ENCODE measurements around the gene NR1I2. TPM values are rescaled to one million over a fixed set of nuclear protein-coding genes. Genes with fewer than 3 reads are reported as not detected.

Gene NR1I2
- total and polyA plus RNA-seq, 2 experiments from 2014 or later = 0.06 TPM; not detected in 1

- H3K4me2 ChIP-seq (ENCODE audit: unreplicated experiment) = no peak overlapping the region
- H3F3A ChIP-seq (ENCODE audit: insufficient read depth) = no peaks in the 10 kb centered on the region
- TF ChIP-seq EZH2 (IDR thresholded peaks at IDR 0.05; ENCODE audit: insufficient read depth, poor library complexity, severe bottlenecking) (no peak), EZH2phosphoT487 (IDR thresholded peaks at IDR 0.05; ENCODE audit: insufficient read depth, low read depth) (no peak)
- H3K79me2 ChIP-seq (ENCODE audit: insufficient read depth) = no peaks in the 10 kb centered on the region
- H3K9me3 ChIP-seq (ENCODE audit: low read depth) = no peaks in the 10 kb centered on the region
- in situ Hi-C loops (cut with MboI) = no loop called here
- no peak overlapping the region for H2AFZ ChIP-seq
- H3K36me3 ChIP-seq (ENCODE audit: low read depth) = no peaks in the 10 kb centered on the region
- H3K4me3 ChIP-seq = no peak overlapping the region
- H3K9ac ChIP-seq = no peak overlapping the region
- no peak for DNase-seq
- no peaks in the 10 kb centered on the region for H4K20me1 ChIP-seq (ENCODE audit: insufficient read depth)
- H3K27ac ChIP-seq = no peak overlapping the region
- no peaks in the 10 kb centered on the region for H3K9me2 ChIP-seq (ENCODE audit: insufficient read depth)
- H3K27me3 ChIP-seq (replicated peaks; ENCODE audit: insufficient read depth) = peaks cover 20% of the 10 kb centered on the region
- 82 to 89% methylated on average over 10 of the region's 10 CpGs for WGBS, 2 experiments (ENCODE audit: low coverage in 1 of 2, low lambda C conversion rate in 2 of 2, missing lambda C conversion rate in 2 of 2)
- no peaks in the 10 kb centered on the region for H3K4me1 ChIP-seq (ENCODE audit: insufficient read depth)
Observed at GRCh38 chr3:119743921-119744320, 38.0 kb upstream of the NR1I2 start.

- no peak for DNase-seq
- Histone ChIP-seq H4K20me1 (ENCODE audit: insufficient read depth) (no peaks in the 10 kb centered on the region), H3F3A (ENCODE audit: insufficient read depth) (no peaks in the 10 kb centered on the region), H3K9me2 (ENCODE audit: insufficient read depth) (no peaks in the 10 kb centered on the region), H3K4me3 (no peak overlapping the region), H3K4me1 (ENCODE audit: insufficient read depth) (no peaks in the 10 kb centered on the region), H3K4me2 (ENCODE audit: unreplicated experiment) (no peak overlapping the region), H3K9me3 (ENCODE audit: low read depth) (no peaks in the 10 kb centered on the region), H3K27ac (no peak overlapping the region), H3K79me2 (ENCODE audit: insufficient read depth) (no peaks in the 10 kb centered on the region), H3K9ac (no peak overlapping the region), H3K36me3 (ENCODE audit: low read depth) (no peaks in the 10 kb centered on the region), H2AFZ (no peak overlapping the region), H3K27me3 (replicated peaks; ENCODE audit: insufficient read depth) (peaks cover 17% of the 10 kb centered on the region)
- in situ Hi-C loops (cut with MboI) = no loop called here
- TF ChIP-seq EZH2 (IDR thresholded peaks at IDR 0.05; ENCODE audit: insufficient read depth, poor library complexity, severe bottlenecking) = no peak
- TF ChIP-seq EZH2phosphoT487 (IDR thresholded peaks at IDR 0.05; ENCODE audit: insufficient read depth, low read depth) = no peak
- WGBS, 2 experiments (ENCODE audit: low coverage in 1 of 2, low lambda C conversion rate in 2 of 2, missing lambda C conversion rate in 2 of 2) = 70 to 87% methylated on average over 1 of the region's 1 CpG
Observed at GRCh38 chr3:119745942-119746341, 36.0 kb upstream of the NR1I2 start.

- DNase-seq = no peak
- Histone ChIP-seq H3K9me2 (ENCODE audit: insufficient read depth) (no peaks in the 10 kb centered on the region), H4K20me1 (ENCODE audit: insufficient read depth) (no peaks in the 10 kb centered on the region), H3K27me3 (replicated peaks; ENCODE audit: insufficient read depth) (peaks cover 17% of the 10 kb centered on the region), H3K79me2 (ENCODE audit: insufficient read depth) (no peaks in the 10 kb centered on the region), H3K9ac (no peak overlapping the region), H3K9me3 (ENCODE audit: low read depth) (no peaks in the 10 kb centered on the region), H3K4me2 (ENCODE audit: unreplicated experiment) (no peak overlapping the region), H3K4me3 (no peak overlapping the region), H3K4me1 (ENCODE audit: insufficient read depth) (no peaks in the 10 kb centered on the region), H3K36me3 (ENCODE audit: low read depth) (no peaks in the 10 kb centered on the region), H3F3A (ENCODE audit: insufficient read depth) (no peaks in the 10 kb centered on the region), H3K27ac (no peak overlapping the region), H2AFZ (no peak overlapping the region)
- 33 to 37% methylated on average over 3 of the region's 3 CpGs for WGBS, 2 experiments (ENCODE audit: low coverage in 1 of 2, low lambda C conversion rate in 2 of 2, missing lambda C conversion rate in 2 of 2)
- in situ Hi-C loops (cut with MboI) = no loop called here
- no peak for TF ChIP-seq EZH2phosphoT487 (IDR thresholded peaks at IDR 0.05; ENCODE audit: insufficient read depth, low read depth)
- TF ChIP-seq EZH2 (IDR thresholded peaks at IDR 0.05; ENCODE audit: insufficient read depth, poor library complexity, severe bottlenecking) = no peak
Observed at GRCh38 chr3:119746423-119746822, 35.5 kb upstream of the NR1I2 start.

GRCh38 chr3:119747357-119747756 is 34.5 kb upstream of the NR1I2 start:
- H3K9me2 ChIP-seq (ENCODE audit: insufficient read depth) = no peaks in the 10 kb centered on the region
- no peak overlapping the region for H3K27ac ChIP-seq
- 43% methylated on average over 4 of the region's 4 CpGs for WGBS, 2 experiments (ENCODE audit: low coverage in 1 of 2, low lambda C conversion rate in 2 of 2, missing lambda C conversion rate in 2 of 2)
- H4K20me1 ChIP-seq (ENCODE audit: insufficient read depth) = no peaks in the 10 kb centered on the region
- H3K27me3 ChIP-seq (replicated peaks; ENCODE audit: insufficient read depth) = peaks cover 17% of the 10 kb centered on the region
- TF ChIP-seq EZH2phosphoT487 (IDR thresholded peaks at IDR 0.05; ENCODE audit: insufficient read depth, low read depth) (no peak), EZH2 (IDR thresholded peaks at IDR 0.05; ENCODE audit: insufficient read depth, poor library complexity, severe bottlenecking) (no peak)
- no peaks in the 10 kb centered on the region for H3K4me1 ChIP-seq (ENCODE audit: insufficient read depth)
- H3K36me3 ChIP-seq (ENCODE audit: low read depth) = no peaks in the 10 kb centered on the region
- DNase-seq = no peak
- H3K4me2 ChIP-seq (ENCODE audit: unreplicated experiment) = no peak overlapping the region
- H3K9me3 ChIP-seq (ENCODE audit: low read depth) = no peaks in the 10 kb centered on the region
- no peaks in the 10 kb centered on the region for H3K79me2 ChIP-seq (ENCODE audit: insufficient read depth)
- H3K4me3 ChIP-seq = no peak overlapping the region
- in situ Hi-C loops (cut with MboI) = no loop called here
- no peaks in the 10 kb centered on the region for H3F3A ChIP-seq (ENCODE audit: insufficient read depth)
- no peak overlapping the region for H2AFZ ChIP-seq
- H3K9ac ChIP-seq = no peak overlapping the region

- no peaks in the 10 kb centered on the region for H3K4me1 ChIP-seq (ENCODE audit: insufficient read depth)
- no peaks in the 10 kb centered on the region for H4K20me1 ChIP-seq (ENCODE audit: insufficient read depth)
- no peak overlapping the region for H2AFZ ChIP-seq
- no peak for DNase-seq
- 33 to 53% methylated on average over 1 of the region's 1 CpG for WGBS, 2 experiments (ENCODE audit: low coverage in 1 of 2, low lambda C conversion rate in 2 of 2, missing lambda C conversion rate in 2 of 2)
- peaks cover 17% of the 10 kb centered on the region for H3K27me3 ChIP-seq (replicated peaks; ENCODE audit: insufficient read depth)
- H3F3A ChIP-seq (ENCODE audit: insufficient read depth) = no peaks in the 10 kb centered on the region
- in situ Hi-C loops (cut with MboI) = no loop called here
- no peak overlapping the region for H3K4me2 ChIP-seq (ENCODE audit: unreplicated experiment)
- no peaks in the 10 kb centered on the region for H3K9me3 ChIP-seq (ENCODE audit: low read depth)
- no peak overlapping the region for H3K27ac ChIP-seq
- no peak overlapping the region for H3K4me3 ChIP-seq
- no peak overlapping the region for H3K9ac ChIP-seq
- TF ChIP-seq EZH2 (IDR thresholded peaks at IDR 0.05; ENCODE audit: insufficient read depth, poor library complexity, severe bottlenecking) (no peak), EZH2phosphoT487 (IDR thresholded peaks at IDR 0.05; ENCODE audit: insufficient read depth, low read depth) (no peak)
- no peaks in the 10 kb centered on the region for H3K79me2 ChIP-seq (ENCODE audit: insufficient read depth)
- no peaks in the 10 kb centered on the region for H3K36me3 ChIP-seq (ENCODE audit: low read depth)
- H3K9me2 ChIP-seq (ENCODE audit: insufficient read depth) = no peaks in the 10 kb centered on the region
Observed at GRCh38 chr3:119748991-119749390, 32.9 kb upstream of the NR1I2 start.

Measured in GM23248 (cell line).